Neuronal stem cell (in vitro differentiated cells): Measurements from ENCODE around the gene HMOX2.

Source experiments
- DNase-seq: peaks from one replicate; pipeline ENCODE4 v3.0.0-alpha.2; 2013; ENCODE audit warnings: low spot score
- H2AFZ ChIP-seq: one replicate; pipeline ENCODE4 v1.6.1; 2013; ENCODE audit warnings: mild to moderate bottlenecking, low read length, inconsistent platforms
- H2AK5ac ChIP-seq: 2 replicates; pipeline ENCODE4 v1.6.1; 2013; ENCODE audit warnings: low read depth, mild to moderate bottlenecking, inconsistent platforms, low read length, moderate library complexity, mixed read lengths
- H2BK120ac ChIP-seq: 2 replicates; pipeline ENCODE4 v1.6.1; 2013; ENCODE audit warnings: low read depth, mild to moderate bottlenecking, inconsistent platforms, low read length, moderate library complexity, mixed read lengths
- H2BK12ac ChIP-seq: one replicate; pipeline ENCODE4 v1.6.1; 2013; ENCODE audit warnings: low read length, inconsistent platforms
- H2BK15ac ChIP-seq: 2 replicates; pipeline ENCODE4 v1.6.1; 2013; ENCODE audit warnings: mild to moderate bottlenecking, low read length, inconsistent platforms, mixed read lengths
- H2BK5ac ChIP-seq: one replicate; pipeline ENCODE4 v1.6.1; 2013; ENCODE audit warnings: inconsistent platforms, mild to moderate bottlenecking, low read length, moderate library complexity
- H3K14ac ChIP-seq: one replicate; pipeline ENCODE4 v1.6.1; 2013; ENCODE audit warnings: low read length, inconsistent platforms
- H3K18ac ChIP-seq: 2 replicates; pipeline ENCODE4 v1.6.1; 2013; ENCODE audit warnings: low read length, inconsistent platforms
- H3K23ac ChIP-seq: 2 replicates; pipeline ENCODE4 v1.6.1; 2013; ENCODE audit warnings: low read depth, mild to moderate bottlenecking, mixed read lengths, low read length, inconsistent platforms; ENCODE audit not compliant: poor library complexity
- H3K27ac ChIP-seq: replicated peaks from 3 replicates; pipeline ENCODE4 v1.5.1; 2013; ENCODE audit warnings: low read length, inconsistent platforms
- H3K27me3 ChIP-seq, 3 experiments: 2 replicates each; pipeline ENCODE4 v1.6.1; 2013; ENCODE audit warnings: low read length in 3 of 3, mild to moderate bottlenecking in 2 of 3, inconsistent platforms in 1 of 3, low read depth in 1 of 3, mixed read lengths in 1 of 3, moderate library complexity in 1 of 3; ENCODE audit not compliant: control insufficient read depth in 3 of 3, insufficient read depth in 3 of 3
- H3K36me3 ChIP-seq, 2 donors: replicated peaks in 1 of 2; 2 replicates each; pipeline ENCODE4 v1.6.1; 2013; ENCODE audit warnings: low read length in 2 of 2; ENCODE audit not compliant: control insufficient read depth in 2 of 2, insufficient read depth in 2 of 2
- H3K4ac ChIP-seq: 2 replicates; pipeline ENCODE4 v1.6.1; 2013; ENCODE audit warnings: inconsistent platforms, mild to moderate bottlenecking, low read length, moderate library complexity
- H3K4me1 ChIP-seq, 2 donors: 1 replicate in 1 of 2; 2 replicates in 1 of 2; pipeline ENCODE4 v1.6.1; 2013; ENCODE audit warnings: low read length in 2 of 2, low read depth in 1 of 2; ENCODE audit not compliant: control insufficient read depth in 2 of 2, insufficient read depth in 1 of 2
- H3K4me2 ChIP-seq: one replicate; pipeline ENCODE4 v1.6.1; 2013; ENCODE audit warnings: mild to moderate bottlenecking, low read length, inconsistent platforms; ENCODE audit not compliant: insufficient read depth, poor library complexity, severe bottlenecking
- H3K4me3 ChIP-seq, 2 donors: 2 replicates each; pipeline ENCODE4 v1.5.1; 2013; ENCODE audit warnings: low read length in 2 of 2, mild to moderate bottlenecking in 2 of 2, inconsistent platforms in 1 of 2, moderate library complexity in 1 of 2
- H3K79me1 ChIP-seq: one replicate; pipeline ENCODE4 v1.6.1; 2013; ENCODE audit warnings: low read depth, mild to moderate bottlenecking, inconsistent platforms, low read length, moderate library complexity
- H3K9ac ChIP-seq: one replicate; pipeline ENCODE4 v1.6.1; 2013; ENCODE audit warnings: mild to moderate bottlenecking, low read depth, low read length, inconsistent platforms; ENCODE audit not compliant: poor library complexity
- H3K9me3 ChIP-seq, 2 donors: replicated peaks in 1 of 2; 2 replicates each; pipeline versions ENCODE3 to v1.6.1; 2013; ENCODE audit warnings: low read length in 2 of 2, mild to moderate bottlenecking in 2 of 2, inconsistent platforms in 1 of 2, low read depth in 1 of 2, mixed read lengths in 1 of 2, moderate library complexity in 1 of 2; ENCODE audit not compliant: control insufficient read depth in 2 of 2, insufficient read depth in 1 of 2
- H4K8ac ChIP-seq: one replicate; pipeline ENCODE4 v1.6.1; 2013; ENCODE audit warnings: low read depth, mild to moderate bottlenecking, inconsistent platforms, low read length, moderate library complexity
- H4K91ac ChIP-seq: one replicate; pipeline ENCODE4 v1.6.1; 2013; ENCODE audit warnings: low read length, low read depth, mild to moderate bottlenecking, inconsistent platforms; ENCODE audit not compliant: poor library complexity
- WGBS, 2 donors: extraction: QIAGEN DNeasy Blood & Tissue Kit; methylation state at CpG; one replicate each; pipeline ENCODE4 v1.1.7; 2013; ENCODE audit warnings: missing lambda C conversion rate in 2 of 2, mixed read lengths in 1 of 2; ENCODE audit not compliant: insufficient read length in 2 of 2, insufficient replicate concordance in 1 of 2; ENCODE audit errors: extremely low coverage in 2 of 2; 5-methylcytosine and 5-hydroxymethylcytosine counted together

HMOX2 gene

DNA sequence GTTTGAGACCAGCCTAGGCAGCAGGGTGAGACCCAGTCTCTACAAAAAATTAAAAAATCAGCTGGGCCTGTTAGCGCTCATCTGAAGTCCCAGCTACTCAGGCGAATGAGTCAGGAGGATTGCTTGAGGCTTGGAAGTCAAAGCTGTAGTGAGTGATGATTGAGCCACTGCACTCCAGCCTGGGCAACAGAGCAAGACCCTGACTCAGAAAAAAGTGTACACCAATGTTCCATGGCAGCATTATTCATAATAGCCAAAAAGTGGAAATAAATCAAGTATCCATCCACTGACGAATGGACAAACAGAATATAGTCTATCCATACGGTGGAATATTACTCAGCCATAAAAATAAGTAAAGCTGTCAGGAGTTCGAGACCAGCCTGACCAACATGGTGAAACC lies 4.3 kb upstream of the HMOX2 start:
- no peak overlapping the region for H2AFZ ChIP-seq
- no peak overlapping the region for H3K4me2 ChIP-seq
- no peak overlapping the region for H3K4ac ChIP-seq
- peaks cover 0 to 5% (median 0%) of the 10 kb centered on the region in 3 experiments for H3K27me3 ChIP-seq
- no peak overlapping the region for H4K8ac ChIP-seq
- H3K4me3 ChIP-seq, result no peak overlapping the region
- no peak overlapping the region for H3K9ac ChIP-seq
- H2BK15ac ChIP-seq, result no peak overlapping the region
- H2AK5ac ChIP-seq, result no peak overlapping the region
- H3K36me3 ChIP-seq, result peaks cover 9 to 10% of the 10 kb centered on the region in 2 donors
- H3K23ac ChIP-seq, result no peak overlapping the region
- H4K91ac ChIP-seq, result no peak overlapping the region
- no peak overlapping the region for H2BK12ac ChIP-seq
- DNase-seq, result no peak
- H2BK5ac ChIP-seq, result no peak overlapping the region
- H3K4me1 ChIP-seq, result peaks cover 2 to 4% of the 10 kb centered on the region in 2 donors
- no peak overlapping the region for H3K14ac ChIP-seq
- no CpG with 5 or more reads among the region's 5 CpGs for WGBS, 2 donors
- H2BK120ac ChIP-seq, result no peak overlapping the region
- peaks cover 5% of the 10 kb centered on the region for H3K79me1 ChIP-seq
- no peak overlapping the region for H3K18ac ChIP-seq
- H3K9me3 ChIP-seq, result peaks cover 4 to 9% of the 10 kb centered on the region in 2 donors
- no peak overlapping the region for H3K27ac ChIP-seq

DNA sequence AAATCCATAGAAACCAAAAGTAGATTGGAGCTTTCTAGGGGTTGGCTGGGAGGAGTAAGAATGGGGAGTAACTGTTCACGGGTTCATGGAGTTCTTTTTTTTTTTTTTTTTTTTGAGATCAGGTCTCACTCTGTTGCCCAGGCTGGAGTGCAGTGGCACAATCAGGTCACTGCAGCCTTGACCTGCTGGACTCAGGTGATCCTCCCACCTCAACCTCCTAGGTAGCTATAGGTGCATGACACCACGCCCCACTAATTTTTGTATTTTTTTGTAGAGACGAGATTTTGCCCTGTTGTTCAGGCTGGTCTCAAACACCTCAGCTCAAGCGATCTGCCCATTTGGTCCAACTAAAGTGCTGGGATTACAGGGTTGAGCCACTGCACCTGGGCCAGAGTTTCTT lies 3.3 kb upstream of the HMOX2 start:
- H3K18ac ChIP-seq, result no peak overlapping the region
- no peak overlapping the region for H4K91ac ChIP-seq
- peaks cover 0 to 5% (median 0%) of the 10 kb centered on the region in 3 experiments for H3K27me3 ChIP-seq
- no peak overlapping the region for H2BK15ac ChIP-seq
- H3K23ac ChIP-seq, result no peak overlapping the region
- H4K8ac ChIP-seq, result no peak overlapping the region
- H3K14ac ChIP-seq, result no peak overlapping the region
- no peak overlapping the region for H2AK5ac ChIP-seq
- H3K4ac ChIP-seq, result no peak overlapping the region
- peaks cover 4 to 9% of the 10 kb centered on the region in 2 donors for H3K9me3 ChIP-seq
- peaks cover 3 to 7% of the 10 kb centered on the region in 2 donors for H3K4me1 ChIP-seq
- H3K27ac ChIP-seq, result no peak overlapping the region
- H2AFZ ChIP-seq, result no peak overlapping the region
- no peak for DNase-seq
- H2BK5ac ChIP-seq, result no peak overlapping the region
- H3K4me2 ChIP-seq, result no peak overlapping the region
- H3K9ac ChIP-seq, result no peak overlapping the region
- peaks cover 6% of the 10 kb centered on the region in 2 donors for H3K36me3 ChIP-seq
- H2BK120ac ChIP-seq, result no peak overlapping the region
- peaks cover 5% of the 10 kb centered on the region for H3K79me1 ChIP-seq
- no peak overlapping the region for H2BK12ac ChIP-seq
- H3K4me3 ChIP-seq, result no peak overlapping the region
- no CpG with 5 or more reads among the region's 4 CpGs for WGBS, 2 donors

DNA sequence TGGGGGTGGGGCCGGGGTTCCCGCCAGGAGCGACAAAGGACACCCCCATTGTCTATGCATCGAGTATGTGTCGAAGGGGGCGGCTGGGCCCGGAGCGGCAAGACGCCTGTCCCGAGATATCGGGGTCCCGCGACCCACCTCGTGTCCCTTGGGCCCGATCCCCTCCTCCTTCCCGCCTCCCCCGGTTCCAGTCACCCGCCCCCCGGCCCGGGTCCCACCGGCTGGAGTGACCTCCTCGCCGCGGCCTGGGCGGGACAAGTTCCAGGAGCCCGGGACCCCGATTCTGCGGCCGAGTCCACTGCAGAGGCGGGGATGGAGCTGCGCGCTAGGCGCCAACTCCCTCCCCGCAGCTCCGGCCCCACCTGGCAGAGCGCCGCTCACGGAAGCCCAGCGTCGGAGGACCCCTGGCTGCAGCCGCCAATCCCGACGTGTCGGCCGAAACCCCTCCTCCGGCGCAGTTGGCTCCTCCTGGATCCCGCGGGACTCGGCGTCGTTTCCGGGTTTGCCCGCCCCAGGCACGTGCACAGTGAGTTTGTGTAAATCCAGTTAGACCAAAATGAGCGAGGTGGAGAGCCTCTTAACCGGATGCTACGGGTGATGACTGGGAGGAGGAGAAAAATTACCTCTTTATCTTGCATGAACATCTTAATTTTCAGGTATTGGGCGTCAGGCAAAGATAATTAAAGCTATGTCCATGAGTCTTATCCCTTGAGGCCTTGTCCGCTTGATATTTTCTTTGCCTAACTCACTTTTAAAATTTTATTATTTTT lies 1.8 kb upstream of the HMOX2 start, which contains the start of gene NMRAL1:
Gene NMRAL1, minus strand, starts transcription at position 434 of the 770 bp plus-strand sequence. CDS start 493 bp downstream, outside the sequence.
- Histone ChIP-seq H3K4me1 (peaks cover 3 to 7% of the 10 kb centered on the region in 2 donors), H3K4me3 (peak within 1 kb of the TSS; percentile 53 to 79), H2BK15ac (no peak within 1 kb of the TSS), H3K4me2 (peak within 1 kb of the TSS; percentile 91), H2BK12ac (no peak within 1 kb of the TSS), H3K9me3 (peaks cover 4 to 9% of the 10 kb centered on the region in 2 donors), H2AFZ (peak within 1 kb of the TSS; percentile 89), H3K27me3 (peaks cover 0 to 5% (median 0%) of the 10 kb centered on the region in 3 experiments), H4K91ac (no peak within 1 kb of the TSS), H2AK5ac (no peak within 1 kb of the TSS), H2BK120ac (peak within 1 kb of the TSS; percentile 61), H4K8ac (no peak within 1 kb of the TSS), H3K79me1 (peaks cover 5% of the 10 kb centered on the region), H2BK5ac (no peak within 1 kb of the TSS), H3K18ac (peak within 1 kb of the TSS; percentile 92), H3K14ac (peak within 1 kb of the TSS; percentile 56), H3K4ac (peak within 1 kb of the TSS; percentile 76), H3K36me3 (no peaks in the 10 kb centered on the region), H3K9ac (peak within 1 kb of the TSS; percentile 84), H3K27ac (no peak within 1 kb of the TSS), H3K23ac (peak within 1 kb of the TSS; percentile 91)
- no CpG with 5 or more reads among the region's 60 CpGs for WGBS, 2 donors
- peak; percentile 59 for DNase-seq

DNA sequence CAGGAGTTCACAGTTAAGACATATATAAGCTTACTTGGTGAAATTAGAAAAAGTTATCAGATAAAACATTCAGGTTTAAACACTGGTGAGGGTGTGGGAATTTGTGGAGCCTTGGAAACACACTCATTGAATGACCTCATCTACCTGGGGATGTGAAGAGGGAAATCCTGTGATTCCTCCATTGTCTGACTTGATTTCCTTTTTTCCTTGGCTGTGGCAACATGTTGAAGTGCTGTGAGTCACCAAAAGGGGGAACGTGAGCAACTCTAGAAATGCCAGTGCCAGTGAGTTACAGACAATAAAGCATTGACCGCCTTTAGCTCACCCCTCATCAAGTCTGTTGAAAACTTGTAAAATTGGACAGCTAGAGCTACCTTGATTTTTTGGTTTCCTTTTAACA lies 1.8 kb downstream of the HMOX2 start:
- no CpG with 5 or more reads among the region's 2 CpGs for WGBS, 2 donors
- Histone ChIP-seq H3K4me3 (no peak overlapping the region), H3K27me3 (peaks cover 0 to 5% (median 0%) of the 10 kb centered on the region in 3 experiments)

More for the DNA sequence above, 1.8 kb downstream of the HMOX2 start:
- no peak overlapping the region for H4K8ac ChIP-seq
- no peaks in the 10 kb centered on the region for H3K36me3 ChIP-seq
- H2BK120ac ChIP-seq, result no peak overlapping the region
- H3K23ac ChIP-seq, result no peak overlapping the region
- no peak overlapping the region for H2BK12ac ChIP-seq
- no peak overlapping the region for H2BK15ac ChIP-seq
- peaks cover 5% of the 10 kb centered on the region for H3K79me1 ChIP-seq
- H2BK5ac ChIP-seq, result no peak overlapping the region
- H4K91ac ChIP-seq, result no peak overlapping the region
- H3K27ac ChIP-seq, result no peak overlapping the region
- no peak overlapping the region for H2AFZ ChIP-seq
- no peak overlapping the region for H2AK5ac ChIP-seq
- no peak overlapping the region for H3K4me2 ChIP-seq
- peaks cover 3 to 7% of the 10 kb centered on the region in 2 donors for H3K4me1 ChIP-seq
- H3K14ac ChIP-seq, result no peak overlapping the region
- no peak overlapping the region for H3K9ac ChIP-seq
- H3K9me3 ChIP-seq, result peaks cover 4 to 9% of the 10 kb centered on the region in 2 donors
- no peak overlapping the region for H3K4ac ChIP-seq
- no peak for DNase-seq
- no peak overlapping the region for H3K18ac ChIP-seq
